ENCODE data around the gene LCNL1.
"Not testable (repeated sequence)": the region's sequence is repeated elsewhere in the genome, so short reads cannot be mapped to it uniquely, and the experiment has no call there.

The LCNL1 gene

GRCh38 chr9:136992819-136993369 is 10.1 kb downstream of the LCNL1 start:
- DNase-seq (ENCODE audit: low read depth in 3 of 3), result no peak

GRCh38 chr9:136994180-136994887 is 11.5 kb downstream of the LCNL1 start:
- no peak for DNase-seq (ENCODE audit: low read depth in 3 of 3)

DNA sequence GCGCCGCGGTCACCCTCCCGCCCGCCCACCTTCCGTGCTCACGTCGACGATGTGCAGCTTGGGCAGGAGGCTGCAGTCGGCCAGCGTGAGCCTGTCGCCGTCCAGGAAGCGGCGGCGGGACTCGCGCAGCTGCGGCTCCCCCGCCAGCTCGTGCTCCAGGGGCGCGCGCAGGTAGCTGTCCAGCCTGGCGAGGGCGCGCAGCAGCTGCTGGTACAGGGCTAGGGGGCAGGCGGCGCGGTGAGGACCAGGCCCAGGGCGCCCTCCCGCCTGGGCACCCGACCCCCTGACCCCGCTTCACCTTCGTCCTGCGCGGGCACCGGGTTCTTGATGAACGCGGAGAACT is 12.1 kb downstream of the LCNL1 start:
- DNase-seq (ENCODE audit: low read depth in 3 of 3), result no peak

DNA sequence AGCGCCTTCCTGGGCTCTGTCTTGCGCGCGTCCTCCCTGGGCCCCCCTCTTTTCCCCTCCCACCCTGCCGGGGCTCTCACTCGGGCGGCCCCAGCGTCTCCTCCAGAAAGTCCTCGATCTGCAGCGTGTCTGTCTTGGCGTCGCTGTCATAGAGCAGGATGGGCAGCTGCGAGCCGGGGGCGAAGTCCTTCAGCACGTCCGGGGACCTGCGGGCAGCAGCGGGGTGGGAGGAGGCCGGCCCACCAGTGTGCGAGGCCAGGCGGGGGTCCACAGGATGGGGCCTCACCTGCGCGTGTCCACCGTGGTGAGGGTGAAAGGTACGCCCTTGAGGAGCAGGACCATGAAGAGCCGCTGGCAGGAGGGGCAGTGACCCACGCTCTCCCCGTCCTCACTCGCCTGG is 12.6 kb downstream of the LCNL1 start:
- no peak for DNase-seq (ENCODE audit: low read depth in 3 of 3)

GRCh38 chr9:136995772-136996311 is 13.0 kb downstream of the LCNL1 start:
- DNase-seq (ENCODE audit: low read depth in 3 of 3), result no peak

DNA sequence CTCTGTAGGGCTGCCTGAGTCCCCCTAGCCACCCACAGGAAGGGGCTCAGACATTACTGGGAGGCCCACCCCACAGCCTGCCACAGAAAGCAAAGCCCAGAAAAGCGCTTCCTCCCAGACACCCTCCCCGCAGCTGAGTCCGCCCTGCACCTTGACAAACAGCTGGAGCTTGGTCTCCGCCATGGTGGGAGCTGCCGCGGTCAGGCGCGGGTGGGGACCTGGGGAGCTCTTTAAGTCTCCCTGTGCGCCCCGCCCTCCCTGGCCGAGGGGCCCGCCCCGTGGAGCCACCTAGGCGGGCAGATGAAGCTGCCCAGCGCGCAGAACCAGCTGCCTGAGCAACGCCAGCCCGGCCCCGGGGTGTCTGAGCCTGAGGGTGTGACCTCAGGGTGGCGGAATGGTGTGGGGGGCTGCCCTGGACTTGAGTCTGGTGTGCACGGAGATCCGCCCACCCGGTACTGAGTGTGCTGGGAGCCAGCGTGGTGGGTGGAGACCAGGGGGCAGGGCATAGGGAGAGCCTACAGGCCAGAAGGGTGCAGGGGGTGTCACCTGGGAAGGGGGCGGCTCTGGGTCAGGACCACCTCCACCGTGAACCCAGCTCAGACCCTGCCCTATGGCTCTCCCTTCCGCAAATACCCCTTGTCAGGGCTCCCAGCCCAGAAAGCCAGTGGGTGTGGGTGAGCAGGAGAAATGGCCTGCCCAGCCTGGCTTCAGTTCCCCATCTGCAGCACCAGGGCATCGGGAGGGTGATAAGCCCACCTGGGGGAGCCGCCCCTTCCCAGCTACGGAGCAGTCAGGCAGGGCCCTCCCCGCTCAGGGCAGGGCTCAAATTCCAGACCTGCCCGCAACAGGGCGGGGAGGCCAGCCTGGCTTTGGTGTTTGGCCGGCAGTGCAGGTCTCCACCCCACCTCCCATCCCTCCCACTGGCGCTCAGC is 13.8 kb downstream of the LCNL1 start, which contains the start of gene CLIC3:
Gene CLIC3, minus strand, starts transcription at position 208 of the 932 bp plus-strand sequence. Its CDS starts 25 bp downstream, at position 183.
- no peak for DNase-seq (ENCODE audit: low read depth in 3 of 3)

DNA sequence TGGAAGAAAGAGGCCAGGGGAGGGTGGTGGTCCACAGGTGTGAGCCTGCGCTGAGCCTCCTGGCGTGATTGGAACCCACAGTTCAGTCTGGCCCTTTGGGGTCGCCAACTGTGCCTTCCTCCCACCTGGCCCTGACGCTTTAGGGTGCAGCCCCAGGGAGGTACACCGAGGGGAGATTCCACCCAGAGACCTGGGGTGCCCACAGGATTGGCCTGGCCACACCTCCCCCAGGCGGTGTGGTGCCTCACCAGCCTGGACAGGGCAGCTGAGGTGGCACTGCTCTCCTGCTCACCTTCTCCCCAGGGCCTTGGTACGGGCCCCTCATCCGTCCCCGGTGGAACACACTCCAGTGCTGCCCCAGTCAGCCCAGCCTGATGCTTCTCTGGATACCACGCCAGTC is 14.6 kb downstream of the LCNL1 start:
- no peak for DNase-seq (ENCODE audit: low read depth in 3 of 3)

DNA sequence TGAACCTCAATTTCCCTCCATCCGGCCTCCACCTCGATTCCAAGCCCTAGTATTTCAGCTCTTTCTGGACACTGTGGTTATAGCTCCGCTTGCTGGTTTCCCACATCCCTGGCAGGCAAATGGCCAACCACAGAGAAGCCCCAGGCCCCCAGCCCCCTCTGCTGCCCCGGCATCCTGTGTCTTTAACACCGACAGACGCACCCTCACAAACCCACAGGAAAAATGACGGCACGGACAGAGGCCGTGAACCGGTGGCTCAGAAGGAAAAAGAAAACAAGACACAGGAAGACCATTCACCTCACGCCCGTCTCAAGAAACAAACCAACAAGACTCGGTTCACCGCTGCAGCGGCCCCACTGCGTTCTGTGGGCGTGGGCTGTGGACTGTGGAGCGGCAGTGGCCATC is 15.0 kb downstream of the LCNL1 start:
- DNase-seq (ENCODE audit: low read depth in 3 of 3), result no peak

DNA sequence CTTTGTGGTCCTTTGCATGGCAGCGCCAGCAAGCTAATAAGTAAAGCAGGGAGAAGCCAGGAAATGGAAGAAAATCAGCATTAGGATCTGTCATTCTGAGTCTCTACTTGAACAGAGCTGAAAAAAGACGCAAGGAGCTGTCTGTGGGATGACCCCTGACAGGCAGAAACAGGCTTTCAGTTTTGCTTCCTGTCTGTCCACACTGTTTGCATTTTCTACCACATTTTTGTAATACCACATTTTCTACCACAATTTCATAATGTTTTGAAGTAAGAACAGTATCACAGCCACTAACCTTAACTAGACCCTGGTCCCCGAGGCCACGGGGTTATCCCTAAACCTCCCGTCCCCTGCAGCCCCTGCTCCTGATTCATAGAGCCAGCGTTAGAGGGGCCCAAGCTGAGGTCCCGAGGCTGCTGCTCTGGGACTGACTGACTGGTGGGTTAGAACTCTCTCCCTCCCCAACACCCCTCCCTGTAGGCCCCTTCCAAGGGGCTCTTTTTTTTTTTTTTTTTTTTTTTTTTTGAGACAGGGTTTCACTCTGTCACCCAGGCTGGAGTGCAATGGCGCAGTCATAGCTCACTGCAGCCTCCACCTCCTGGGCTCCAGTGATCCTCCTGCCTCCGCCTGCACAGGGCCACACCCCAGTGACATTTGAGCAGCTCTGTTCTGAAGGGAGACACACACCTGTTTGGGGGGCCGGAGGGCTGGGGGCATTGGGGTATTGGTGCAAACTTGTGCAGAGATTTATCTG is 17.6 kb downstream of the LCNL1 start:
- no peak for DNase-seq (ENCODE audit: low read depth in 3 of 3)

DNA sequence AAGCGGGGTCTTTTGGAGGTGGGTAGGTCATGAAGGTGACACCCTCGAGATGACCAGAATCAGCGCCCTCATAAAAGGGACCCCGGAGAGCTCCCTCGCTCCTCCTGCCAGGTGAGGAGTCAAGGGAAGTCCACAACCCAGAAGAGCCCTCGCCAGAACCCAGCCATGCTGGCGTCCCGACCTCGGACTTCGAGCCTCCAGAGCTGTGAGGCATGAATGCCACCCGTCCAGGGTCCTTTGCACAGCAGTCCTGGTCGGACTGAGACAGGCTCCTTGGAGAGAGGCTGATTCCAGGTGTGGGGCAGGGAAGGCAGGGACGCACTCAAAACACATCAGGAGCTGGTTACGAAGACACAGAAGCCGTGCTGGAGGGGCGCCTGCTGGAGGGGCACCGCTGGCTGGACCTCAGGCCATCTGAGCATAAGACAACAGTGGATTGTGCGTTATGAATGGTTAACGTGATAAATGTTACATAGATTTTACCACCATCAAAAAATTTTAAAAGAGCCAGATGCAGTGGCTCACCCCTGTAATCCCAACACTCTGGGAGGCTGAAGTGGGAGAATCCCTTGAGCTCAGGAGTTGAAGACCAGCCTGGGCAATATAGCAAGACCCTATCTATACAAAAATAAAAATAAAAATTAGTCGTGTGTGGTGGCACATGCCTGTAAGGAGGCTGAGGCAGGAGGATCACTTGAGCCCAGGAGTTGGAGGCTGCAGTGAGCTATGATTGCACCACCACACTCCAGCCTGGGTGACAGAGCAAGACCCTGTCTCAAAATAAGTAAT is 19.3 kb downstream of the LCNL1 start:
- DNase-seq (ENCODE audit: low read depth in 3 of 3), result no peak

GRCh38 chr9:137002646-137003041 is 19.9 kb downstream of the LCNL1 start:
- no peak for DNase-seq (ENCODE audit: low read depth in 3 of 3)

DNA sequence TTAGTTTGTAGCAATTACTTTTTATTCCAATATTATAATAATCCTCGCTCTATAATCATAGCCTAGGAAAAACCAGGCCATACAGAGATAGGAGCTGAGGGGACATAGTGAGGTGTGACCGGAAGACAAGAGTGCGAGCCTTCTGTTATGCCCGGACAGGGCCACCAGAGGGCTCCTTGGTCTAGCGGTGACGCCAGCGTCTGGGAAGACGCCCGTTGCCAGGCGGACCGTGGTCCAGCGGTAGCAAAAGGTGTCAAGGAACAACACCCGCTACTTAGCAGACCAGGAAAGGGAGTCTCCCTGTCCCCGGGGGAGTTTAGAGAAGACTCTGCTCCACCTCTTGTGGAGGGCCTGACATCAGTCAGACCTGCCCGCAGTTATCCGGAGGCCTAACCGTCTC is 21.5 kb downstream of the LCNL1 start:
- not testable (repeated sequence) for DNase-seq (ENCODE audit: low read depth in 3 of 3)

- DNase-seq (ENCODE audit: low read depth in 3 of 3), result no peak
These were observed 23.6 kb downstream of the LCNL1 start for GRCh38 chr9:137006116-137007003.

GRCh38 chr9:137007108-137007815 is 24.5 kb downstream of the LCNL1 start:
- no peak for DNase-seq (ENCODE audit: low read depth in 3 of 3)

GRCh38 chr9:137007816-137008270 is 25.1 kb downstream of the LCNL1 start:
- DNase-seq (ENCODE audit: low read depth in 3 of 3), result no peak

GRCh38 chr9:137008312-137008711 is 25.5 kb downstream of the LCNL1 start:
- DNase-seq (ENCODE audit: low read depth in 3 of 3), result no peak

GRCh38 chr9:137009217-137009616 is 26.4 kb downstream of the LCNL1 start:
- DNase-seq (ENCODE audit: low read depth in 3 of 3), result no peak

DNA sequence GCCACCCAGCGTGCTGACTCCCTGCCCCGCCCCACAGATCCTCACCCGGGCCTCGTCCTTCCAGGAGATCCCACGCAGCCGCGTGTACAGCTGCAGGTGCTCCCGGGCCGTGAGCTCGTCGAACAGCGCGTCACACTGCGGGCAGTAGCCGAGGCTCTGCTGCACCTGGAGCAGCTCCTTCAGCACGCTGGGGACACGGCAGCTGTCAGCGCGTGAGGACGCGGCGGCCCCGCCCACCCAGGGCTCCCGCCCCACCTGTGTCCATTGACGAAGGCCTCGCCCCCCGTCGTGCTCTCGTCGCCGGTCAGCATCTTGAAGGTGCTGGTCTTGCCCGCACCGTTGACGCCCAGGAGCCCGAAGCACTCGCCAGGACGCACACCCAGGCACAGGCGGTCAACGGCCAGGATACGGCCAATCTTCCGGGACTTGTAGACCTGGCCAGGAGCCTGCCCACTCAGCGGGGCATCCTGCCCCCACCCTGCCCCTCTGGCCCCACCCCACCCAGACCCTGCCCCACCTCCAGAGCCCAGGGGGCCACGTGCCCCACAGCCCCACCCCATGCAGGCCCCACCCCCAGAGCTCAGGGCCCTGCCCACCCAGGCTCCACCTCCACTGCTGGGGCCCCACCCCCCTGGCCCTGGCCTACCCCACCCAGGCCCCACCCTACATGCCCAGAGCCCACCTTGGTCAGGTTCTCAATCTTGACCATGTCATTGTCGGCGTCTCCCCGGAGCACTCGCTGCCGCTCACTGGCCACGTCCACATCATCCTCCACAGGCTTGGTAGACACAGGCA is 27.3 kb downstream of the LCNL1 start:
- no peak for DNase-seq (ENCODE audit: low read depth in 3 of 3)
